ENCODE results near the gene GPHN. TPM values are rescaled to one million over a fixed set of nuclear protein-coding genes. Genes with fewer than 3 reads are reported as not detected.

Gene GPHN
- total and polyA plus RNA-seq, 2 of the 4 experiments (the other 2 are of a cell fraction): 8.0 to 8.1 TPM

- H3K4me1 ChIP-seq (ENCODE audit: control insufficient read depth, insufficient read depth, low read length): no peaks in the 10 kb centered on the region
- no peaks in the 10 kb centered on the region for H3K36me3 ChIP-seq (ENCODE audit: control insufficient read depth, insufficient read depth, low read length)
- no peak overlapping the region for H4K8ac ChIP-seq (ENCODE audit: low read depth in 2 of 2, low read length in 2 of 2)
- H2BK120ac ChIP-seq (ENCODE audit: low read depth, low read length): no peak overlapping the region
- 0 out of 2 replicates have a peak overlapping the region, but pooled peaks have one; percentile 6 for H3K23ac ChIP-seq (ENCODE audit: low read depth, low read length)
- no peak overlapping the region for H2AK5ac ChIP-seq (ENCODE audit: low read depth, low read length)
- 0% methylated on average over 13 of the region's 57 CpGs; no CpG with 5 or more reads in 1 of the 2 experiments for WGBS, 2 experiments (ENCODE audit: extremely low coverage in 2 of 2, insufficient read length in 1 of 2)
- no peak; the same call in 1 of the 2 replicates for ATAC-seq (ENCODE audit: low read depth)
- in situ Hi-C loops (cut with MboI; ENCODE audit: low sequenced_read_pairs): loop anchor here (25.0 kb wide), 1 partner anchor 778 kb away; no protein-coding TSS in a partner anchor
- H2BK5ac ChIP-seq (ENCODE audit: low read depth, low read length, poor library complexity, severe bottlenecking): no peak overlapping the region
- H3K4me3 ChIP-seq (ENCODE audit: insufficient read depth, low read depth, low read length): peak overlapping the region; percentile 96
- no peak overlapping the region for H3K18ac ChIP-seq (ENCODE audit: low read depth, low read length)
- DNase-seq: peak; percentile 15
- BruUV-seq (replicated peaks): no TSS peak
- no peak overlapping the region for H3K56ac ChIP-seq (ENCODE audit: extremely low read depth, insufficient read depth, low read length)
- H2AK9ac ChIP-seq (replicated peaks; ENCODE audit: low read depth, low read length, poor library complexity): peak overlapping the region; percentile 85
- CTCF ChIA-PET: no interaction called here
- H3K9me1 ChIP-seq (ENCODE audit: insufficient read depth, low read length): no peaks in the 10 kb centered on the region
- dilution Hi-C loops (cut with HindIII; ENCODE audit: low sequenced_read_pairs, unreplicated experiment): no loop called here
- peak overlapping the region; percentile 85 for H3K4me2 ChIP-seq (ENCODE audit: low read depth, low read length)
- no peak overlapping the region for H2BK20ac ChIP-seq (ENCODE audit: low read depth, low read length)
- H3K4ac ChIP-seq (ENCODE audit: low read depth, low read length): no peak overlapping the region
- POLR2A ChIA-PET (ENCODE audit: unreplicated experiment): no interaction called here
- no peak overlapping the region for H3K27ac ChIP-seq (ENCODE audit: insufficient read depth, low read length)
- no peak overlapping the region for H2BK15ac ChIP-seq (ENCODE audit: low read depth, low read length)
- intact Hi-C loops (cut with micrococcal nuclease): loop anchor here (5.0 to 10.0 kb wide), 2 partner anchors 838 to 1344 kb away; no protein-coding TSS in a partner anchor
- no peaks in the 10 kb centered on the region; the same call in none of the 2 replicates for H4K20me1 ChIP-seq (ENCODE audit: insufficient read depth, low read length)
- no peak for TF ChIP-seq CTCF (conservative IDR thresholded peaks at IDR 0.05; ENCODE audit: low read depth, low read length)
- no peak for TF ChIP-seq CEBPB (IDR thresholded peaks at IDR 0.05; ENCODE audit: low read depth, low read length)
- peak; percentile 24; the same call in 1 of the 2 replicates for TF ChIP-seq MAZ (IDR thresholded peaks at IDR 0.05; ENCODE audit: borderline replicate concordance, low read depth, low read length)
- no peak for TF ChIP-seq BHLHE40 (IDR thresholded peaks at IDR 0.05; ENCODE audit: low read depth, low read length)
- no peak for TF ChIP-seq SMC3 (IDR thresholded peaks at IDR 0.05; ENCODE audit: low read depth, low read length)
- H3K14ac ChIP-seq (replicated peaks; ENCODE audit: low read depth, low read length): no peak overlapping the region
- H3K9me3 ChIP-seq (ENCODE audit: control insufficient read depth, insufficient read depth, low read length): no peaks in the 10 kb centered on the region
- H3K9ac ChIP-seq (ENCODE audit: low read depth, low read length): peak overlapping the region; percentile 63; the same call in 1 of the 2 replicates
- no peaks in the 10 kb centered on the region for H3K27me3 ChIP-seq (ENCODE audit: control insufficient read depth, insufficient read depth, low read length)
- H2AFZ ChIP-seq (replicated peaks; ENCODE audit: low read length, poor library complexity): peak overlapping the region; percentile 100
- H3K79me1 ChIP-seq (ENCODE audit: low read depth in 1 of 2, low read length in 2 of 2): peaks cover 0 to 8% of the 10 kb centered on the region in 2 experiments; a peak in 2 of 4 replicates
- H4K91ac ChIP-seq (ENCODE audit: insufficient read depth, low read depth, low read length): no peak overlapping the region
- H4K5ac ChIP-seq (ENCODE audit: low read depth, low read length): no peak overlapping the region
These were observed 1.1 kb downstream of the GPHN start for GRCh38 chr14:66508846-66509621.
